Activated CD4-positive, alpha-beta memory T cell treated with anti-CD3 and anti-CD28 coated beads, Interleukin-2, amount 10 ng/mL, durations not matched to agents 7 days and 5 days (primary cell): Measurements from ENCODE around the gene TESK1. TPM values are rescaled to one million over a fixed set of nuclear protein-coding genes. Genes with fewer than 3 reads are reported as not detected.
"Not testable (repeated sequence)": the region's sequence is repeated elsewhere in the genome, so short reads cannot be mapped to it uniquely, and the experiment has no call there.

ENCODE experiments used
- CTCF ChIA-PET: fragments of 350-600 bp; sonication (Branson Sonifier 250); formaldehyde crosslinking; loops from one replicate; lab custom pipeline; 2021; ENCODE audit warnings: antibody characterized with exemption, inconsistent platforms; lab: Charles Lee
- POLR2A ChIA-PET: fragments of 350-600 bp; sonication (Branson Sonifier 250); formaldehyde crosslinking; loops from one replicate; lab custom pipeline; 2021; ENCODE audit warnings: antibody characterized with exemption; lab: Charles Lee
- DNase-seq: peaks from one replicate; pipeline ENCODE4 v3.0.0-alpha.2; 2020
- H3K27ac Mint-ChIP-seq: one replicate; pipeline ENCODE4 v1.8.0; 2021; ENCODE audit warnings: mild to moderate bottlenecking, mixed read lengths
- H3K27me3 Mint-ChIP-seq: one replicate; pipeline ENCODE4 v1.8.0; 2021; ENCODE audit warnings: mixed read lengths
- H3K36me3 Mint-ChIP-seq: one replicate; pipeline ENCODE4 v1.8.0; 2021; ENCODE audit warnings: low read depth, mixed read lengths
- H3K4me1 Mint-ChIP-seq: one replicate; pipeline ENCODE4 v1.8.0; 2021; ENCODE audit warnings: mixed read lengths
- H3K4me3 Mint-ChIP-seq: one replicate; pipeline ENCODE4 v1.8.0; 2021; ENCODE audit warnings: mild to moderate bottlenecking, mixed read lengths
- H3K9me3 Mint-ChIP-seq: one replicate; pipeline ENCODE4 v1.8.0; 2021; ENCODE audit warnings: mixed read lengths
- total RNA-seq, 2 experiments: library from RNA; stranded (reverse); gene quantifications; one replicate each; pipeline ENCODE4 v1.2.3, GENCODE V29; 2021

Gene TESK1
- total RNA-seq, 2 experiments from 2014 or later = 31.7 to 32.3 TPM

DNA sequence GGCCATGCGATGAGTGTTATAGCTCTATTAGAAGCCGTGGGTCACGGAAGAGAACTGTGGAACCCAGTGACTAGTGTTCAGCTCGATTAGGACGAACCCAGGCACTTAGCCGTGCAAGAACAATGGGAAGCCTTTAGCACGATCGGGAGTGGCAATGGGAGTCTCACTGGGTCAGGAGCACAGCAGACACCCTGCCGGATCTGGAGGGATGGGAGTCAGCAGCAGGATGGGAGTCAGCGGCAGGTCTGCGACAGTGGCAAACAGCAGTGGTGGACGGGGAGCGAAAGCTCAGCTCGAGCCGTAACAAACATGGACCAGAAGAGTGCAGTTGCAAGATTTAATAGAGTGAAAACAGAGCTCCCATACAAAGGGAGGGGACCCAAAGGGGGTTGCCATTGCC is 35.4 kb downstream of the TESK1 start:
- DNase-seq, H3K9me3 Mint-ChIP-seq, H3K27ac Mint-ChIP-seq, H3K4me3 Mint-ChIP-seq, H3K27me3 Mint-ChIP-seq: not testable (repeated sequence)
- H3K4me1 Mint-ChIP-seq = peaks cover 48% of the 10 kb centered on the region
- CTCF ChIA-PET = interaction anchor here (1.1 to 2.8 kb wide), 3 partner anchors 21 to 56 kb away, joined by 3 to 13 read pairs (median 5); no protein-coding TSS in a partner anchor
- POLR2A ChIA-PET = interaction anchor here (1.3 to 2.4 kb wide), 4 partner anchors 9 to 36 kb away, joined by 4 to 8 read pairs (median 6); partner anchors contain the start of genes CCDC107 and RMRP
- H3K36me3 Mint-ChIP-seq = peaks cover 54% of the 10 kb centered on the region

DNA sequence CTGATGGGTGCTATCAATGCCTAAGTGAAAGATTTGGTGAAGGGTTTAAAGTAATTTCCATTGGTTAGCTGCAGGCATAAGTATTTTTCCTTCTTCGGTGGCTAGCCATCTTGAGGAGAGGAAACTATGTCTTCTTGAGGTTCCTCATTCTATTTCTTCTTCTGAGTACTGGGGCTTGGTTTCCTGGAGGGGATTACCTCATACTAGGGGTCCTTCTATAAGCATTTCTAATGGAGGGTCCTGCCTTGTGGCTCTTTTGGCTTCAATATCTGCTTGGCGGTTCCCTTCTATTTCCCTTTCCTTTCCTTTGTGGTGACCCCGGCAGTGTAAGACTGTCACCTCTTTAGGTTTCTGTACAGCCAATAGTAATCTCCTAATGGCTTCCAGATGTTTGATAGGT is 36.4 kb downstream of the TESK1 start:
- H3K36me3 Mint-ChIP-seq = peaks cover 54% of the 10 kb centered on the region
- DNase-seq, H3K27me3 Mint-ChIP-seq, H3K27ac Mint-ChIP-seq, POLR2A ChIA-PET, H3K9me3 Mint-ChIP-seq, H3K4me3 Mint-ChIP-seq: not testable (repeated sequence)
- H3K4me1 Mint-ChIP-seq = peaks cover 46% of the 10 kb centered on the region
- CTCF ChIA-PET = interaction anchor here (1.1 kb wide), 1 partner anchor 55 kb away, joined by 3 read pairs; no protein-coding TSS in a partner anchor

DNA sequence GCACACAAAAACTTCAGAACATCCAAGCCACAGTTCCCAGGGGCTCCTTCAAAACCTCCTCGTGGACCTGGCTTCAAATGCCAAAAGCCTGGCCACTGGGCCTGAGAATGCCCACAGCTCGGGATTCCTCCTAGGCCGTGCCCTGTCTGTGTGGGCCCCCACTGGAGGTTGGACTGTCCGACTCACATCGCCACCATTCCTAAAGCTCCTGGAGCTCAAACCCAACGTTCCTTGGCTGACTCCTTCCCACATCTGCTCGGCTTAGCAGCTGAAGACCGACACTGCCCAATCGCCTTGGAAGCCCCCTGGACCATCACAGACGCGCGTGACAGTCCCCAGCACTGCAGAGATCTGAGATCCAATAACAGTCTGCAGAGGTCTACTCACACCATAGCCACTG is 38.0 kb downstream of the TESK1 start:
- Mint-ChIP-seq H3K27ac (no peak overlapping the region), H3K4me1 (peaks cover 46% of the 10 kb centered on the region), H3K27me3 (no peaks in the 10 kb centered on the region), H3K36me3 (peaks cover 53% of the 10 kb centered on the region), H3K4me3 (no peak overlapping the region), H3K9me3 (peaks cover 3% of the 10 kb centered on the region)
- ChIA-PET CTCF (interaction anchor here (0.7 to 5.8 kb wide), 3 partner anchors 31 to 1061 kb away, joined by 3 to 51 read pairs (median 3); no protein-coding TSS in a partner anchor), POLR2A (no interaction called here)
- DNase-seq = no peak

DNA sequence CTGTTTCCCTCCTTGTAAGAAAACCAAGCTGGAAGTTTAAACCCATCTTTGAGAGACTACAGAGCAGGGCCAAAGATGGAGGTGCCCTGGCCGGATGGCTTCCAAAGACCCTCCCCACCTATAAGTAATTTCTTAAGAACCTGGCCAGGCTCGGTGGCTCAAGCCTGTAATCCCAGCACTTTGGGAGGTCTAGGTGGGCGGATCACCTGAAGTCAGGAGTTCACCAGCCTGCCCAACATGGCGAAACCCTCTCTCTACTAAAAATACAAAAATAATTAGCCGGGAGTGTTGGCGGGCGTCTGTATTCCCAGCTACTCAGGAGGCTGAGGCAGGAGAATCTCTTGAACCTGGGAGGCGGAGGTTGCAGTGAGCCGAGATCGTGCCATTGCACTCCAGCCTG is 40.7 kb downstream of the TESK1 start:
- Mint-ChIP-seq H3K27ac (peak overlapping the region; percentile 92), H3K36me3 (peaks cover 61% of the 10 kb centered on the region), H3K4me3 (peak overlapping the region; percentile 88), H3K4me1 (peaks cover 45% of the 10 kb centered on the region)
- ChIA-PET POLR2A (interaction anchor here (0.6 to 8.7 kb wide), 10 partner anchors 15 to 567 kb away, joined by 4 to 257 read pairs (median 16); partner anchors contain the start of genes ARHGEF39, CCDC107, CD72 and CREB3), CTCF (interaction anchor here (1.3 to 7.4 kb wide), 13 partner anchors 11 to 166 kb away, joined by 4 to 223 read pairs (median 21); partner anchors contain the start of genes ARHGEF39, CCDC107, CREB3 and GBA2)
- H3K9me3 Mint-ChIP-seq, DNase-seq, H3K27me3 Mint-ChIP-seq: not testable (repeated sequence)

DNA sequence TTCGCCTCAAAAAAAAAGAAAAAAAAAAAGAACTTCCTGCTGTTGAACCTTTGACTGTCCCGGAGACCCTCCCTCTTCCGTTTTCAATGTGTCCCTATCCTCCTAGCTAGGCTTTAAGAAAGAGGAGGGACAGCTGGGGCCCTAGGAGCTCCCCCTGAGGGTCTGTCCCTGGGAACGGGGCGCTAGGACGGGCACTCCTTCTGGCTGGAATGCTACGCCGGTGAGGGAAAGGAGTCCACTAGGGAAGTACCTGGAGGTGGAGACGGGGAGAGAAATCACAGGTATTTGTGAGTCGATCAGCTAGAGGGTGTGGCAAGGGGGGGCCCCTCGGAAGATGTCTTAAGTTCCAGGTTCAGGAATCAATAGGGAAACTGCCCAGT is 41.1 kb downstream of the TESK1 start:
- Mint-ChIP-seq H3K27ac (peak overlapping the region; percentile 92), H3K4me3 (peak overlapping the region; percentile 88), H3K27me3 (no peaks in the 10 kb centered on the region), H3K4me1 (peaks cover 49% of the 10 kb centered on the region), H3K36me3 (peaks cover 57% of the 10 kb centered on the region), H3K9me3 (no peaks in the 10 kb centered on the region)
- ChIA-PET POLR2A (interaction anchor here (0.6 to 8.7 kb wide), 14 partner anchors 15 to 567 kb away, joined by 3 to 257 read pairs (median 12); partner anchors contain the start of genes ARHGEF39, CCDC107, CD72 and CREB3), CTCF (interaction anchor here (1.3 to 7.4 kb wide), 16 partner anchors 11 to 166 kb away, joined by 4 to 223 read pairs (median 11); partner anchors contain the start of genes ARHGEF39, CCDC107, CREB3 and GBA2)
- DNase-seq = no peak

DNA sequence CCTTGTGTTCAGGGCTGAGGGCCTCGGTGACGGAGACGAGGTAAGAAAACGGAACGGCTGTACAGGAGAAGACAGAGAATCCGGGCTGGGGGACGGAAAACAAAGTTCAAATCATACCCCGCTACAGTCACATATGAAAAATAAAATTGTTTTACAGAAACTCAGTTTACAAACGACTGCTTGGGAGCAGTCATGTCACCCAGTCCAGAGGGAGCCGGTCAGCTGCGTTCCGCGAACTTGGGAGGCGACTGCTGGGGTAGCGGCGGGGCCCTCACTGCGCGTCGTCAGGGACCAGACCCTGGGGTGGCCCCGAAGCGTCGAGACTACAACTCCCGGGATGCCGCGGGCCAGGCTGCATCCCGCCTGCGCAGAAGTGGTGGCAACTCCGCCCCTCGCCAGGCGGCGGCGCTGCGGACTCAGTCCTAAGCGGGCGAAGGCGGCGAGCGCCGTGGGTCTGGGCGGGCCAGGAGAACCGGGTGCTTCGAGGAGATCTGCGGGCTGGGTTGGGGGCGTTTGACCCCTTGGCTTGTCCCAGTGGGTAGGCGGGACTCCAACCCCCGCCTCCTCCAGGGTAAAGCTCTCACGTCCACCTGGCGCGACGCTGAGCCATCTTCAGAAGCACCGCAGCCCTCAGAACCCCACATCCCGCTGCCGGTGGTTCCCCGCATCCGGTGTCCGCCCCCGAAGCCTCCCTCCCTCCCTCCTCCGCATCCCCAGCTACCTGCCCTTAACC is 41.6 kb downstream of the TESK1 start:
- peaks cover 51% of the 10 kb centered on the region for H3K4me1 Mint-ChIP-seq
- ChIA-PET POLR2A (interaction anchor here (0.6 to 8.7 kb wide), 20 partner anchors 8 to 575 kb away, joined by 3 to 257 read pairs (median 8); partner anchors contain the start of genes ARHGEF39, CCDC107, CD72 and CREB3), CTCF (interaction anchor here (0.5 to 7.4 kb wide), 25 partner anchors 11 to 1313 kb away, joined by 3 to 223 read pairs (median 6); partner anchors contain the start of genes ARHGEF39, CCDC107, CREB3 and GBA2)
- H3K4me3 Mint-ChIP-seq = peak overlapping the region; percentile 88
- peaks cover 51% of the 10 kb centered on the region for H3K36me3 Mint-ChIP-seq
- no peaks in the 10 kb centered on the region for H3K9me3 Mint-ChIP-seq
- H3K27ac Mint-ChIP-seq = peak overlapping the region; percentile 92
- DNase-seq = peak; percentile 93
- H3K27me3 Mint-ChIP-seq = no peaks in the 10 kb centered on the region

DNA sequence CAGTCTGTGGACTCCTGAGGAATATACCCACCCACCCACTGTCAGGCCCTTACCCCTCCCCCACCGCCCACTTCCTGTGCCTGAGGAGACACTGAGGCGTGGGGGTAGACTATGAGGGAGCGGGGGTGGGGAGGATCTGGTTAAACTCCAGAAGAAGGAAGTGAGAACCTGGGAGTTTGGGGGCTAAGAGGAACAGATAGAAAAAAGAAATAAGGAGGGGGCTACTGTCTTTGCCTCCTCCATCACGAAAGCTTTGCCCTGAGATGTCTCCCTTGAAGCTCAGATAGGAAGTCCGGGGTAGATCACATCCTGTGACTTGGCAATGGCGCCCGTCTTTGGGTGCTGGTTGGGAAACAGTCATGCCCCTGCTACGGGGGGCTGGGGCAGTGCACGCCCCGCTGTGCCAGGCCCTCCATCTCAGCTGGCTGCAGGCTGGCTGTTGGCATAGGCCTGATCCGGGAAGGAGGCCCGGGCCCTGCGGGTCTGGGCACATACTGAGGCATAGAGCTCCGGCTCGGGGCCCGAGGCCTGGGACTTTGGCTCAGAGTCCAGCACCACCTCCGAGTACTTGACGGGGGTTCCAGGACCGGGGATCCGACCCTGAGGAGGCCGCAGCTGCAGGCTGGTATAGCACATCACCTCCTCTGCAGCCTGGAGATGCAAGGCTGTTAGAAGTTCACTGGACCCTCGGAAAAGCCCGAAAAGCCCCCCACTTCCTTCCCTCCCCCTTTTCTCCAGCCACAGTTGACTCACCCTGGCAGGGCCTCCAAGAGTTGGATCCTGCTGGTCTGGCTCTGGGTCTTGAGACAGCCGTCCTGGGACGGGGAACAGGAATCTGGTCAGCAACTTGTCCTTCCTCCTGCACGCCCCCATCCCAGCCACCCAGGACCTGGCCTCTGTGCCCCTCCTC is 44.6 kb downstream of the TESK1 start:
- Mint-ChIP-seq H3K4me3 (peak overlapping the region; percentile 88), H3K36me3 (peaks cover 32% of the 10 kb centered on the region), H3K27ac (peak overlapping the region; percentile 92), H3K9me3 (no peaks in the 10 kb centered on the region), H3K27me3 (no peaks in the 10 kb centered on the region), H3K4me1 (peaks cover 53% of the 10 kb centered on the region)
- ChIA-PET CTCF (interaction anchor here (1.2 to 7.4 kb wide), 5 partner anchors 11 to 80 kb away, joined by 3 to 223 read pairs (median 50); partner anchors contain the start of genes ARHGEF39, CCDC107, CREB3 and RMRP), POLR2A (interaction anchor here (1.0 to 8.7 kb wide), 13 partner anchors 10 to 541 kb away, joined by 3 to 257 read pairs (median 9); partner anchors contain the start of genes ARHGEF39, CCDC107, CD72 and CLTA)
- DNase-seq = peak; percentile 62

DNA sequence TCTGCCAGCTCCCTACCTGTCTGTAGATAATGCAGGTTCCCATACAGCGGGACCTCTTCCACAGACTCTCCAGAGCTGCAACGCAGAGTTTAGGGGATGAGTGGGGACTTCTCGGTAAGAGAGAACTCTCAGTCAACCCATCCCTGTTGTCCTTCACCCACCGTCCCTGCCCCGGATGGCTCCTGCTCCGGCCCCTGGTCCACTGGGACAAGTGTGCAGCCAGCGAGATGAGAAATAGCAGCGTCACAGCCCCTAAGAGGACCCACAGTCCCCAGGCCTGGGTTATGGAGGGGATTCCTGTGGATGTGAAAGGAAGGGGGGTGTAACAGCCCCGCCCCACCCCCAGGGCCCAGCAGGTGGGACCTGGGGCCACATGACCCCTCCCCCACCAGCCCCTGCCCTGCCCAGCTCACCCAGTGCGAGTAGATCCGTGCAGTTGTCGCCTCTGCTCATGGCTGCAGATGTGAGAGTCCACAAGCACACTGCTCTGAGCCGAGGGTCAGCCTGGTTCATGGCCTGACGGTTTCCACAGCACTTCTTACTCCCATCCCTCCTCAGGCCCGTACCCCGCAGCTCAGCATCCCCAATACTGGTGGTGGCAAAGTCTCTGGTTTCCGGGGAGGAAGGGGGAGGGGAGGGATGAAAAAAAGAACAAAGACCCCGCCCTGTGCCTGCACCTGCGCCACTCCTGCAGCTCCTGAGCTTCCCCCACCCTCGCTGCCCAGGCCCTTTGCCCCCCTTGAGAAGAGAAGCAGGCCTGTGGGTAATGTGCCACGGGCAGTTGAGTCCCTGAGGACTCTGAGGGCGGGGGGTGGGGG is 45.5 kb downstream of the TESK1 start, which contains the start of gene SIT1:
Gene SIT1, minus strand, starts transcription at position 591 of the 818 bp plus-strand sequence. Its CDS starts 78 bp downstream, at position 513.
- POLR2A ChIA-PET = interaction anchor here (1.0 to 8.7 kb wide), 11 partner anchors 10 to 99 kb away, joined by 4 to 257 read pairs (median 10); partner anchors contain the start of genes ARHGEF39, CCDC107, CD72 and CREB3
- Mint-ChIP-seq H3K27me3 (no peaks in the 10 kb centered on the region), H3K36me3 (peaks cover 31% of the 10 kb centered on the region), H3K4me1 (peaks cover 48% of the 10 kb centered on the region), H3K4me3 (peak within 1 kb of the TSS; percentile 88), H3K9me3 (no peaks in the 10 kb centered on the region), H3K27ac (peak within 1 kb of the TSS; percentile 92)
- CTCF ChIA-PET = interaction anchor here (0.6 to 7.4 kb wide), 6 partner anchors 10 to 178 kb away, joined by 3 to 223 read pairs (median 31); partner anchors contain the start of genes ARHGEF39, CCDC107, CREB3 and FAM221B
- DNase-seq = peak; percentile 48

DNA sequence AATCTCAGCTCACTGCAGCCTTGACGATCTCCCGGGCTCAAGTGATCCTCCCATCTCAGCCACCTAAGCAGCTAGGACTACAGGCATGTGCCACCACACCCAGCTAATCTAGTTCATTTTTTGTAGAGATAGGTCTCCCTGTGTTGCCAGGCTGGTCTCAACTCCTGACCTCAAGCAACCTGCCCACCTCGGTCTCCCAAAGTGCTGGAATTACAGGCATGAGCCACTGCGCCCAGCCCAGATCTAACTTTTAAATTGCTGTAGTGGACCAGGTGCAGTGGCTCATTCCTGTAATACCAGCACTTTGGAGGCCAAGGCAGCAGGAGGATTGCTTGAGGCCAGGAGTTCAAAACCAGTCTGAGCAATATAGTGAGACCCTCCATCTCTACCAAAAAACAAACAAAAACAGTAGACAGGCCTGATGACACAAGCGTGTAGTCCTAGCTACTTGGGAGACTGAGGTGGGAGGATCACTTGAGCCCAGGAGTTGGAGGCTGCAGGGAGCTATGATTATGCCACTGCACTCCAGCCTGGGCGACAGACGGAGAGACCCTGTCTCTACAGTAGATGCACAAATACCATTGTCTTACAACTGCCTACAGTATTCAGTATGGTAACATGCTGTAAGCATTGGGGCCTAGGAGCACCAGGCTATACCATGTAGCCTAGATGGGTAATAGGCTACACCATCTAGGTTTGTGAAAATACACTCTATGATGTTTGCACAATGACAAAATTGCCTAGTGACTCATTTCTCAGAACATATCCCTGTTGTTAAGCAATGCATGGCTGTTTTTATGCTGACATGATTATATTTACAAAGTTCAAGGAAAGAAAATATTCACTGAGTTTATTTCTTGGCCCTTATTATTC is 47.1 kb downstream of the TESK1 start:
- ChIA-PET POLR2A (interaction anchor here (0.6 to 8.7 kb wide), 5 partner anchors 9 to 307 kb away, joined by 3 to 257 read pairs (median 85); partner anchors contain the start of genes ARHGEF39, CCDC107, CD72 and CREB3), CTCF (no interaction called here)
- Mint-ChIP-seq H3K27me3 (no peaks in the 10 kb centered on the region), H3K4me3 (peak overlapping the region; percentile 88), H3K36me3 (peaks cover 31% of the 10 kb centered on the region), H3K4me1 (peaks cover 57% of the 10 kb centered on the region), H3K9me3 (no peaks in the 10 kb centered on the region), H3K27ac (peak overlapping the region; percentile 59)
- no peak for DNase-seq

DNA sequence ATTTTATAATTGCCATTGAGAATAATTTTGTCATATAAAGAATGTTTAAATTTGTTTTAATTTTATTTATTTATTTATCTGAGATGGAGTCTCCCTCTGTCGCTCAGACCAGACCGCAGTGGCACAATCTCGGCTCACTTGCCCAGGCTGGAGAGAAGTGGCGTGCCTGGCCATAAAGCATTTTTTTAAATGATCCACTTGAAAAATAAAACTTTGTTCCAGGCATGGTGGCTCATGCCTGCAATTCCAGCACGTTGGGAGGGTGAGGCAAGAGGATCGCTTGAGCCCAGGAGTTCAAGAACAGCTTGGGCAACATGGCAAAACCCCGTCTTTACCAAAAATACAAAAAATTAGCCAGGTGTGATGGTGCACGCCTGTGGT is 47.8 kb downstream of the TESK1 start:
- ChIA-PET CTCF (no interaction called here), POLR2A (interaction anchor here (7.3 to 8.7 kb wide), 2 partner anchors 8 to 77 kb away, joined by 85 to 257 read pairs; partner anchors contain the start of genes ARHGEF39, CCDC107, CREB3 and RMRP)
- H3K27me3 Mint-ChIP-seq = peaks cover 2% of the 10 kb centered on the region
- H3K36me3 Mint-ChIP-seq = peaks cover 29% of the 10 kb centered on the region
- no peaks in the 10 kb centered on the region for H3K9me3 Mint-ChIP-seq
- no peak overlapping the region for H3K4me3 Mint-ChIP-seq
- H3K27ac Mint-ChIP-seq = no peak overlapping the region
- H3K4me1 Mint-ChIP-seq = peaks cover 57% of the 10 kb centered on the region
- DNase-seq = no peak
